Nephron progenitor cell (in vitro differentiated cells): ENCODE measurements around the gene SMIM31.

Experiments
- DNase-seq: peaks from one replicate; pipeline ENCODE4 v3.0.0; 2021
- H3K27ac Mint-ChIP-seq: 2 replicates; pipeline ENCODE4 v1.8.0; 2021; ENCODE audit warnings: mild to moderate bottlenecking, moderate library complexity, mixed read lengths
- H3K27me3 Mint-ChIP-seq: 2 replicates; pipeline ENCODE4 v1.8.0; 2021; ENCODE audit warnings: mild to moderate bottlenecking, low read depth, mixed read lengths; ENCODE audit not compliant: poor library complexity
- H3K36me3 Mint-ChIP-seq: 2 replicates; pipeline ENCODE4 v1.8.0; 2021; ENCODE audit warnings: low read depth, mixed read lengths
- H3K4me1 Mint-ChIP-seq: 2 replicates; pipeline ENCODE4 v1.8.0; 2021; ENCODE audit warnings: mixed read lengths
- H3K4me3 Mint-ChIP-seq: 2 replicates; pipeline ENCODE4 v1.8.0; 2021; ENCODE audit warnings: mild to moderate bottlenecking, moderate library complexity, mixed read lengths
- H3K9me3 Mint-ChIP-seq: 2 replicates; pipeline ENCODE4 v1.8.0; 2021; ENCODE audit warnings: mild to moderate bottlenecking, moderate library complexity, mixed read lengths
- CTCF ChIP-seq: fragments of 200-600 bp; sonication (generic); IDR thresholded peaks from 2 replicates; pipeline ENCODE4 v1.5.0; 2021; ENCODE audit warnings: antibody characterized with exemption

Gene SMIM31

GRCh38 chr4:164813554-164813953, 59.6 kb downstream of the SMIM31 start:
- H3K4me3 Mint-ChIP-seq: no peak overlapping the region
- no peaks in the 10 kb centered on the region for H3K36me3 Mint-ChIP-seq
- no peaks in the 10 kb centered on the region for H3K4me1 Mint-ChIP-seq
- H3K9me3 Mint-ChIP-seq: no peaks in the 10 kb centered on the region
- no peak overlapping the region for H3K27ac Mint-ChIP-seq
- no peak for TF ChIP-seq CTCF
- no peak for DNase-seq
- H3K27me3 Mint-ChIP-seq: peaks cover 6% of the 10 kb centered on the region

GRCh38 chr4:164815711-164816110, 61.8 kb downstream of the SMIM31 start:
- no peak overlapping the region for H3K4me3 Mint-ChIP-seq
- no peak overlapping the region for H3K27ac Mint-ChIP-seq
- peaks cover 6% of the 10 kb centered on the region for H3K27me3 Mint-ChIP-seq
- H3K4me1 Mint-ChIP-seq: no peaks in the 10 kb centered on the region
- DNase-seq: no peak
- H3K36me3 Mint-ChIP-seq: no peaks in the 10 kb centered on the region
- H3K9me3 Mint-ChIP-seq: no peaks in the 10 kb centered on the region
- no peak for TF ChIP-seq CTCF

GRCh38 chr4:164819366-164819765, 65.4 kb downstream of the SMIM31 start:
- H3K36me3 Mint-ChIP-seq: no peaks in the 10 kb centered on the region
- H3K4me1 Mint-ChIP-seq: peaks cover 7% of the 10 kb centered on the region
- no peaks in the 10 kb centered on the region for H3K9me3 Mint-ChIP-seq
- H3K27me3 Mint-ChIP-seq: peaks cover 6% of the 10 kb centered on the region
- no peak overlapping the region for H3K4me3 Mint-ChIP-seq
- DNase-seq: no peak
- no peak overlapping the region for H3K27ac Mint-ChIP-seq
- TF ChIP-seq CTCF: no peak

GRCh38 chr4:164821711-164822110, 67.8 kb downstream of the SMIM31 start:
- no peak for DNase-seq
- Mint-ChIP-seq H3K4me3 (no peak overlapping the region), H3K4me1 (peaks cover 12% of the 10 kb centered on the region), H3K27ac (no peak overlapping the region), H3K36me3 (no peaks in the 10 kb centered on the region), H3K27me3 (peaks cover 3% of the 10 kb centered on the region), H3K9me3 (no peaks in the 10 kb centered on the region)
- TF ChIP-seq CTCF: no peak

GRCh38 chr4:164824581-164824980, 70.7 kb downstream of the SMIM31 start:
- Mint-ChIP-seq H3K4me1 (peaks cover 12% of the 10 kb centered on the region), H3K4me3 (no peak overlapping the region), H3K27me3 (no peaks in the 10 kb centered on the region), H3K36me3 (no peaks in the 10 kb centered on the region), H3K27ac (no peak overlapping the region), H3K9me3 (no peaks in the 10 kb centered on the region)
- no peak for TF ChIP-seq CTCF
- DNase-seq: no peak

GRCh38 chr4:164828955-164829354, 75.0 kb downstream of the SMIM31 start:
- Mint-ChIP-seq H3K4me1 (peaks cover 5% of the 10 kb centered on the region), H3K4me3 (no peak overlapping the region), H3K27ac (no peak overlapping the region), H3K27me3 (no peaks in the 10 kb centered on the region), H3K9me3 (no peaks in the 10 kb centered on the region), H3K36me3 (no peaks in the 10 kb centered on the region)
- TF ChIP-seq CTCF: no peak
- DNase-seq: no peak
